GM19043 (cell line): ENCODE results near the gene CD8B2.
"Not testable (repeated sequence)": the region's sequence is repeated elsewhere in the genome, so short reads cannot be mapped to it uniquely, and the experiment has no call there.

ENCODE experiments used
- ATAC-seq: cut with Tn5 transposase; IDR thresholded peaks from one replicate; pipeline ENCODE4 v1.9.1; 2021; ENCODE audit warnings: low read depth; ENCODE audit not compliant: unreplicated experiment

Gene CD8B2

DNA sequence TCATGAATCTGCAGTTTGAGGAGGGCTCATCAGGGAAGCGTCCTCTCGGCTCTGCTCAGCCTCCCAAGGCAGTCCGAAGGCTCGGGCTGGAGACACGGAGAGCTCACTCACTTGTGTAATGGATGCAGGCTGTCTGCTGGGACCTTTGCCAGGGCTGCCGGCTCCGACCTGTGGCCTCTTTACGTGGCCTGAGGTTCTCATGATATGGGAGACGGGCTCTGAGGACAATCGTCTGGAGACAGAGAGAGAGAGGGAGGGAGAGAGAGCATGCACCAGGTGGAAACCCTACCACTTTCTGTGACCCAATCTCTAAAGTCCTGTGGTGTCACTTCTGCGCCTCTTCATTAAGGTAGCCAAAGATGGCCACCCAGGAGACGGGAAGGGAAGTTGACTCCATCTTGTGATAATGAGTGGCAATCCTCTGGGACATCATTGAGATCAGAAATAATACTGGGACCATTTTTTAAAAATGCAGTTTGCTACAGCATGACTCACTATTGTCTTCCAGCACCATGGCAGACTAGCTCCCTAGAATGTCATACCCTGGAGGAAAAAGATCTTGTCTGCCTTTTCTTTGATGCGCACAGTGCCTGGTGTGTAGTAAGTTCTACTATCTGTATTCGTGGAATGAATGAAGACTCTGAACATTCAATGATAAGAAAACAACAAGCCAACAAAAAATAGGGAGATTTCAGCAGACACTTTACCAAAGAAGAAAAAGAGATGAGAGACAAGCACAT lies 60.2 kb downstream of the CD8B2 start:
- no peak for ATAC-seq

DNA sequence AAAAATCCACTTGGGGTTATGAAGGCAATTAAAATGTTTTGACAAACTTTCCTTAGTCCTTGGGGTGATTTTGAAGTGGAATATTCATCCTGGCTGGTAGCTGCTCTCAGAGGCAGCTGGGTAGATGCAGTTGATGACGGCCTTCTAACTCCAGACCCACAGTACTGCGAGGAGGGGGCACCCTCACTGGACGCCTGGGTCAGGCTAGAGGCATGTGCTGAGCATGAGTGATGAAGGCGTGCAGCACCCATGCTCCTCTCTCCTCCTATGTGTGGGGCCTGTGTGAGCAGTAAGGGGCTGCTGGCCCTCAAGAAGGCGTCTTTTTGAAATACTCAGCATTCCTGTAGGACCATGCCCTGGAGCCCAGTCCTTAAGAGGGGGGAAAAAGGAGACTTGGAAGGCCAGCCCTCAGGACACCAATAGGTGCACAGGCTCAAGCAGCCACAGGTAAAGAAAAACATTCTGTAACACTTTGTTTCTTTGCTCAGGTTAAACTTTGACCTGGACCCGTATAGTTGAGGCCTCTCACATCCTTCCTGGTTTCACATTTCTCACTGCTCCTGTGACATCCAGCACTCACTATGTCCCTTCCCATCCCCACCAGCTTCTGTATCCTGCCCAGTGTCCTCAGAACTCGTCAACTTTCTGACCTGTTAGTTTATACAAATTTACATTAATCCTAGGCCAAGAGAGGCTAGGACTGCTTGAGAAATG lies 64.4 kb downstream of the CD8B2 start:
- no peak for ATAC-seq

DNA sequence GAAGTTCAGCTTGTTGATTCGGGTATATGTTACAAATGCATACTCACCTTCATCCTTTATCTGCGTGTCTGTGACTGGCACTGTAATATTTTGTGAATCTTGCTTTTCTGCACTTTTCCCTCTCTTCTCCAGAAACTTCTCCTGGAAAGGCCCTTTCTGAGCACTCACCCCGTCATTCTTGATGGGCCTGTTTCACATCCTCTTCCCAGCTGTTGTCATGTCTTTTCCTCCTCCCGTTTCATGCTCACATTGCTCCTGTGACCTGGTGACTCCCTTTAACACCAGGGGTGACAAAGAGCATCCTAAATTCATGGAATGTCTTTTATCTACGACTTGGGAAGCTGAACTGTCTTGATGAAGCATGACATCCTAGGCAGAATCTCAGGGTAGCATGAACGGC lies 65.8 kb downstream of the CD8B2 start:
- ATAC-seq = no peak

DNA sequence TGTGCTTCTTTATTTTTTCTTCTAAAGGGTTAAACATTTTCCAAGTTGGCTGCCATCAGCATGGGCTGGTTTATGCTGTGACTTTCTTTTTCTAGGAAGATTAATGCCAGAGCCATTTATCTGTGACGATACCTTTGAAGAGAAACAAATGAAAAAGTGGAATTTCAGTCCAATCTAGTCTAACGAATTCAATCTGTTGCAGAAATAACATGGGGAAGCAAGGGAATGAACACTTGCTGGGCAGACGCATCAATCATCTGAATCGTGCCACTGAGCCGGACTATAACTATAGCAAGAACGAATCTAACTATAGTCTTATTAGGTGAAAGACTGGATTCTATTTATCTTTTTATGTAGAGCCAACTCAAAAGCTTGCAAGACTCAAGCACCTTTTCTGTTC lies 66.2 kb downstream of the CD8B2 start:
- ATAC-seq = no peak

DNA sequence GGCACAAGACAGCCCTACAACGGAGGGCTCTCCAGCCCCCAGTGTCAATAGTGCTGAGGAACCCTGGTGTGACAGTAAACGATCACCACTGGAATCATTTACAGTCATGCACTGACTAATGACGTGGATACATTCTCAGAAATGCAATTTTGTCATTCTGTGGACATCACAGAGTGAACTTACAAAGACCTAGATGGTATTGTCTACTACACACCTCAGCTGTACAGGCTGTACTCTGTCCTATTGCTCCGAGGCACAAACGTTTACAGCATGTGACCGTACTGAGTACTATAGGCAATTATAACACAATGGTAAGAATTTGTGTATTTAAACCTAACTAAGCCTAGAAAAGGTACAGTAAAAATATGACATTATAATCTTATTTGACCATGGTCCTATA lies 67.2 kb downstream of the CD8B2 start:
- ATAC-seq = no peak

DNA sequence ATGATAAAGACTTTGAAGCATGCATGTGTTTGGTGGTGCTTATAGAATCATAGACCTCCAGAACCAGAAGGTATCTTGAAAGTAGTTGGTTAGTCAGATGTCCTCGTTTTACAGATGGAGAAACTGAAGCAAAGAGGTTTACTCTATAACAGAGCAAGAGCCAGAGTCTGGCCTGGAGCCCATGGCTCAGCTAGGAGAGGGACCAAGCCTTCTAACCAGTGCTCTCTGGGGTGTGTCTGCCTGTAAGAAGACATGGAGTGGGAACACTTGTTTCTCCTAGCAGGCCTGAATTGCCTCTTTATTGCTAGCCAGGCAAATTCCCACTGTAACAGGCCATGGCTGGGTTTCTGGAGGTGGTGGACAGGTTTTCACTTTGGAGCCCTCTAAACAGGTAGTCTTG lies 67.9 kb downstream of the CD8B2 start:
- no peak for ATAC-seq

DNA sequence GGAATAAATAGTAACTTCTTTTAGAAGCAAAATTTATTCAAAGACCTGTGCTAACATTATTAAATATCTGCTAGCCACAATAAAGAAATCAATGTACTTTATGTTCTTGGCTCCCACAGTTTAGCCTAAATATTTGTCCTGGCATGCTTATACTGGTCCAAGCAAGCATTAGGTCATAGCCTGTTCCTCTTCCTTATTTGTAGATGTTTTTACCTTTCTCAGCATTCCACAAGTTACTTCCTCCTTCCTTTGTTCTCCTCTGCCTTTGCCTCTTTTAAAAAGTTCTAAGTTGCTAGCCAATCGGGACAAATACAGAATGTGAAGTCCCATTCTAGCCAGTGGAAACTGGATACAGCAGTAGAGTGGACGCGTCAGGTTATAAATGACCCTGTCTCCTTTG lies 72.6 kb downstream of the CD8B2 start:
- ATAC-seq = not testable (repeated sequence)

DNA sequence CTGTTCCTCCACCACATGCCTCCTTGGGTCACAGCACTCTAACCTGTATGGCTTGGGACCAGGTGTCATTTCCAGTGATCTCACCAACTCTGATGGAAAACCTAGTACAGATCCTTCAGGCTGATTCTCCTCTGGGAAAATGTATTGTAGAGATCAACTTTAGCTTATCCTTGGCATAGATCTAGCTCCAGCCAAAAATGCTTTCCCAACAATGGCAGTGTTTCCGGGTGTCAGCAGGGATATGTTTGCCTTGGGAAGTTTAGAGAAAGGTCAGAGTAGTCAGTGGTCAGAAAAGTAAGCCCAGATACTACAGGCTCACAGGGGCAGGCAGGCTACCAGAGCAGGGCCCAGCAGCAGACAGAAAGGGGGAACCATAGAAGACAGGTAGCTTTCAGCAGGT lies 73.6 kb downstream of the CD8B2 start:
- ATAC-seq = no peak

DNA sequence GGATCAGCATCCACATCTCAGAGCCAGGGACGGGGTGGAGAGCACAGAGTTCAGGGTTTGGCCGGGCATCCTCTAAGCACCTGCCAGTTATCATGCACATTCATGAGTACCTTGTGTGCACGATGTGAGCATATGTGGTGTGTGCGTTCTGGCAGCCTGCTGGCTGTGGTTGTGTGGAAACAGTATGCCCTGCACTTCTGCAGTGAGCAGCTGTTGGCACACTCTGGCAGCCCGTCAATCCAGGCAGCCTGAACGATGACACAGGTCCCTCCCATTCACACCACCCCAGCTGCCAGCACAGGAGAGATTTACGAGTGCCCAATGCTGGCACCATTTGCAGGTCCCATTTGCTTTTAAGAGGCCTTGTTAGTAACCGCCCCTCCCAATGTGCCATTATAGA lies 74.2 kb downstream of the CD8B2 start:
- ATAC-seq = no peak

DNA sequence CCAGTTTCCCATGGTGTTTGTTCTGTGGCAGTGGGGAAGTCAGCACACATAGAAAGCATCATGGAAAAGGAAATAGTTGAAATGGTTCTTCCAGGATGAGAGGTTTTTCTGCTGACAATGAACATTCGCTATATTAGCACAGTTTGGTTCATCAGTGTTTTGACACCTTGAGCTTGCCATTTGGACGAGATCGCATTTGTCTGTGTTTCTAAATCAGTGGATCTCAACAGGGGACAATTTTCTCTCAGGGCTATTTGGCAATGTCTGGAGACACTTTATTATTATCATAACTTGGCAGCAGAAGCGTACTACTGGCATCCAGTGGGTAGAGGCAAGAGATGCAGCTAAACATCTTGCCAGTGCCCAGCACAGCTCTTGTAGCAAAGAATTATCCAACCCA lies 74.6 kb downstream of the CD8B2 start:
- ATAC-seq = no peak

DNA sequence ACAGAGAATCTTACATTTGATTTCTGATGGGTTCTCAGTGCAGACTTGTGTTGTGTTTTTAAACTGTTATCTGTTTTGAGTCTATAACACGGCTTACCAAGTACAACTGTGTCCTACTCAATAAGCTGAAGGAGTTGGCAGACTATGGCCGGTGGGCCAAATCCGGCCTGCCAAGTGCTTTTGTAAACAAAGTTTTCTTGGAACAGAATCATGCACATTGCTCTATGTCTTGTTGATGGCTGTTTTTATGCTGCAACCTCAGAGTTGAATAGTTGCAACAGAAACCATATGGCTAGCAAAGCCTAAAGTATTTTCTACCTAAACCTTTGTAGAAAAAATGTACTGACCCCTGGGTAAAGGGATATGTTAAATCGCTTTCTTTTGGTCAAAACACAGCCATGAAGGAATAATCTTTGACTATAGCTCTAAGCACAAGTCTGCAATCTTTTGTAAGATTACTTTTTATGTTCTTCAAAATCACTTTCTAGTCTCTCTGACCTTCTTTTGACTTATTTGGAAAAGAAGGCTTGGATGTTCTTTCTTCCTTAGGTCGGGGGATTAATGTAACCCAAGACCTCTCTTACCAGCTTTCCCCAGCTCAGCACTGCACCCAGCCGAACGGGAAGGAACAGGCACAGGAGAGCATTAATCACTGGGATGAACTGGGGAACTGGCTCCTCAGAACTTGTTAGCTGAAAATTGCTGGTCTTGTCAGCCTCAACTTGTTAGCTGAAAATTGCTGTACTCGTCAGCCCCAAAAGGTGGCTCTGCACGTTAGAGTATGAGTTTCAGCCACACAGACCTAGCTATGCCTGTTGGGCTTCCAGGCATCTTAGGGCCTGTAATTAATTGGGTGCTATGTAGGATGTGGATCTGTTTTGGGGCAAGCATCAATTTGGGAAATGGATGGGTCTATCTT lies 75.4 kb downstream of the CD8B2 start:
- ATAC-seq = no peak

DNA sequence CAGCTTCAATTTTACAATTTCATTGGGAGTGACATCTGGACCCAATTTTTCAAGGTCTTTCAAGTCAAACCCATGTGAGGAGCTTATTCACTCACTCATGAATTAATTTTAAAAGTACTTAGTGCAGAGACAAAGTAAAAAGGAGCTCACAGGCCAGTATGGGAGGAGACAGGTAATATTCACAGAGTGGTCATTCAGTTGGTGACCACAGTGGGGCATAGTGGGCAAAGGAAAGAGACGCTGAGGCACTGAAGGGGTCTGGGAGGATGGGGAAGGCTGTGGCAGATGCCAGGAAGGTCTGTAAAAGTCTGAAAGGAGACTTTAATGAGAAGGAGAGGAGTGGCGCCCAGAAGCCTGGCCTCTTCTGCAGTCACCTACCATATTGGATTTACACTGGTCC lies 76.0 kb downstream of the CD8B2 start:
- no peak for ATAC-seq

DNA sequence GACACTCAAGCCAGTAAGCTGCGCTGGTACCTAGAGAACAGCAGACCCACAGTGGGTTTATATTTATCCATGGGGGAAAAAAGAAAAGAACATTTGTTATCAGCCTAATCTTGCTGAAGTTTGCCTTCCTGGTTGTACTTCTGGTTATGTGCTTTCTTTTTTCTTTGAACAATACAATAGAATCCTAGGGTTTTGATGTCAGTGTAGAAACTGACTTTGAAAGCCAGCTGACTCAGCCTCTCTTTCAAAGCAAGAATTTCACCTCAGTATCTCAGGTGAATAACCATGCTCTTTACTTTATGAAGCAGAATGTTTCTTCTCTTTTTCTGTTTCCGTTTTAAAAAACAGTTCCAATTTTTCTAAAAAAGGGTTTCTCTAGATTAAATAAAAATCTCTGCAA lies 78.4 kb downstream of the CD8B2 start:
- ATAC-seq = no peak

DNA sequence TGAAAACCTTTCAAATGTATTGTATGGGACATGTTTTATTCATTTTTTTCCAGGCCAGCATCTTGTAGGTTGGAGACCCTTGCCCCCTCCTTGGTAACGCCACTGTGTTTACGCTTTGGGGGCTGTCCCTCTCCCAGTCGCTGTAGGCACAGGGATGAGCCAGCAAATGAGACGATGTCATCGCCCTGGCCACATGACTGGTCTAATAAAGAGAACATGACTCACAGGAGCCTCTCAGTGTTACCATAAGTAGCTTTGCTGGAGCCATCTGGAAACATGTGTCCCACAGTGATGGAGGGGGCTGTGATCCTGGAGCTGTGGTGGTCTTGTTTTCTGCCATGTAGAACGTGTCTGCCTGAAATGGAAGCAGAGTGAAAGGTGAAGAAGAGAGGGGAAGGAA lies 78.9 kb downstream of the CD8B2 start:
- no peak for ATAC-seq

DNA sequence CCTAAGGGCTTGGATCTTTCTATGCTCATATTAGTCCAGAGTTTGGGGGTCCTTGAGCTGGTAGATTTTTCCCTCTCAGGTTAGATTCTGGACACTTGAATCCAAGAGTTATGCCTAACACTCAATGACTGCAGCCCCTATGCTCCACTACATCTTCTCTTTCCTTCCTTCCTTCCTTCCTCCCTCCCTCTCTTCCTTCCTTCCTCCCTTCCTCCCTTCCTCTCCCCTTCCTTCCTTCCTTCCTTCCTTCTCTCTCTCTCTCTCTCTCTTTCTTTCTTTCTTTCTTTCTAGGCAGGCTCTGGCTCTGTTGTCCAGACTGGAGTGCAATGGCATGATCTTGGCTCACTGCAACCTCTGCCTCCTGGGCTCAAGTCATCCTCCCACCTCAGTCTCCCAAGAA lies 79.3 kb downstream of the CD8B2 start:
- ATAC-seq = not testable (repeated sequence)

DNA sequence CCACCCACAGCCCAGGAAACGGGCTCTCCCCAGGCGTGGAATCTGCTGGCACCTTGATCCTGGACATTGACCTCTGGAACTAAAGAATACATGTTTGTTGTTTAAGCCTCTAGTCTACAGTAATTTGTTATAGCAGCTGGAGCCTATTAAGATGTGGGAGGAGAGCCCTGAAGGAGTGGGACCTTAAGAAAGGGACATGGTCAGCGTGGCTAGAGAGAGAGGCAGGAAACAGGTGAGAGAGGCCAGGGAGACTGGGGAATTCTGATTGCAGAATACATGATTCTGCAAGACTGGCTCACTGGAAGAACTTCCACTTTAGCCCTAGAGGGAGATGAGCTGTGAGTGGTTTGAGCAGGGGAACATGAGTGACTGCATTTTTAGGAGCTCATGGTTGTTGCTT lies 83.2 kb downstream of the CD8B2 start:
- no peak for ATAC-seq
